AG04450 (cell line): ENCODE data around the gene CEP128. TPM values are rescaled to one million over a fixed set of nuclear protein-coding genes. Genes with fewer than 3 reads are reported as not detected.

ENCODE experiments used
- CTCF ChIA-PET: fragments of 300-600, 350-600 bp; formaldehyde crosslinking; extraction: SDS; loops from one replicate; lab custom pipeline; 2022; ENCODE audit warnings: antibody characterized with exemption, inconsistent platforms; lab: Charles Lee
- POLR2A ChIA-PET: fragments of 350-600 bp; formaldehyde crosslinking; extraction: SDS; loops from one replicate; lab custom pipeline; 2021; ENCODE audit warnings: antibody characterized with exemption, inconsistent platforms; lab: Yijun Ruan, JAX
- DNase-seq: peaks from one replicate; pipeline ENCODE4 v3.0.0-alpha.2; 2011; ENCODE audit warnings: low read depth, low spot score
- H3K27ac ChIP-seq: one replicate; pipeline ENCODE4 v1.5.1; 2012; ENCODE audit warnings: low read depth, low read length, control low read depth
- H3K27me3 ChIP-seq: one replicate; pipeline ENCODE4 v1.6.0; 2012; ENCODE audit warnings: low read length; ENCODE audit not compliant: control insufficient read depth, insufficient read depth
- H3K4me3 ChIP-seq: 2 replicates; pipeline ENCODE4 v1.5.1; 2011; ENCODE audit warnings: mild to moderate bottlenecking, low read depth, low read length, control low read depth
- H3K9me3 ChIP-seq: 2 replicates; pipeline ENCODE4 v1.5.1; 2012; ENCODE audit warnings: low read length; ENCODE audit not compliant: control insufficient read depth, insufficient read depth
- CTCF ChIP-seq: IDR thresholded peaks from 2 replicates; pipeline ENCODE4 v1.5.1; 2011; ENCODE audit warnings: low read depth, low read length, control low read depth, inconsistent platforms
- polyA plus RNA-seq: library from polyadenylated mRNA; depleted of rRNA; stranded (reverse); fragments of >200 nt; gene quantifications from 2 replicates; pipeline ENCODE4 v1.2.3, GENCODE V29; 2011

The CEP128 gene
- polyA plus RNA-seq, 1 experiment, result 1.8 TPM

- no peak for DNase-seq
- H3K27ac ChIP-seq, result no peak overlapping the region
- 0 out of 2 replicates have a peak, but pooled peaks cover 4% of the 10 kb centered on the region for H3K9me3 ChIP-seq
- no peaks in the 10 kb centered on the region for H3K27me3 ChIP-seq
- ChIA-PET POLR2A (no interaction called here), CTCF (no interaction called here)
- no peak overlapping the region for H3K4me3 ChIP-seq
- TF ChIP-seq CTCF, result no peak
Measured at GRCh38 chr14:80644826-80645225, 296.7 kb downstream of the CEP128 start.

GRCh38 chr14:80638620-80639515 lies 302.7 kb downstream of the CEP128 start:
- Histone ChIP-seq H3K27me3 (no peaks in the 10 kb centered on the region), H3K27ac (peak overlapping the region; percentile 96), H3K4me3 (no peak overlapping the region), H3K9me3 (0 out of 2 replicates have a peak, but pooled peaks cover 2% of the 10 kb centered on the region)
- ChIA-PET POLR2A (no interaction called here), CTCF (no interaction called here)
- no peak for TF ChIP-seq CTCF
- peak; percentile 58 for DNase-seq

- no peak for TF ChIP-seq CTCF
- H3K27me3 ChIP-seq, result no peaks in the 10 kb centered on the region
- peak overlapping the region; percentile 96 for H3K27ac ChIP-seq
- ChIA-PET POLR2A (no interaction called here), CTCF (no interaction called here)
- H3K9me3 ChIP-seq, result 0 out of 2 replicates have a peak, but pooled peaks cover under 1% of the 10 kb centered on the region
- no peak for DNase-seq
- H3K4me3 ChIP-seq, result no peak overlapping the region
Measured at GRCh38 chr14:80637756-80638619, 303.6 kb downstream of the CEP128 start.

- Histone ChIP-seq H3K4me3 (no peak overlapping the region), H3K27me3 (no peaks in the 10 kb centered on the region), H3K9me3 (no peaks in the 10 kb centered on the region), H3K27ac (no peak overlapping the region)
- DNase-seq, result no peak
- ChIA-PET POLR2A (no interaction called here), CTCF (interaction anchor here (0.5 to 1.1 kb wide), 4 partner anchors 10 to 55 kb away, joined by 3 to 4 read pairs (median 3); no protein-coding TSS in a partner anchor)
- TF ChIP-seq CTCF, result peak; percentile 35
Measured at GRCh38 chr14:80636071-80636470, 305.5 kb downstream of the CEP128 start.
